Stimulated activated memory B cell treated with anti-CD40 and anti-IgM and Interleukin-4, amounts not matched to agents 10 μg/mL and 1 μg/mL and 100 μg/mL, for 72 hours (primary cell): Measurements from ENCODE around the gene PDE2A.

Source experiments
- ATAC-seq: fragments of 150-1000 bp; cut with Tn5 transposase; 2 replicates; pipeline ENCODE4 v1.10.0; 2021
- H3K27ac Mint-ChIP-seq: one replicate; pipeline ENCODE4 v1.8.0; 2022; ENCODE audit warnings: mild to moderate bottlenecking, mixed read lengths
- H3K27me3 Mint-ChIP-seq: one replicate; pipeline ENCODE4 v1.8.0; 2022; ENCODE audit warnings: mixed read lengths
- H3K36me3 Mint-ChIP-seq: one replicate; pipeline ENCODE4 v1.8.0; 2022; ENCODE audit warnings: mixed read lengths
- H3K4me1 Mint-ChIP-seq: one replicate; pipeline ENCODE4 v1.8.0; 2022; ENCODE audit warnings: mixed read lengths
- H3K4me3 Mint-ChIP-seq: one replicate; pipeline ENCODE4 v1.8.0; 2022; ENCODE audit warnings: mild to moderate bottlenecking, moderate library complexity, mixed read lengths
- H3K9me3 Mint-ChIP-seq: one replicate; pipeline ENCODE4 v1.8.0; 2022; ENCODE audit warnings: mixed read lengths

Gene PDE2A

DNA sequence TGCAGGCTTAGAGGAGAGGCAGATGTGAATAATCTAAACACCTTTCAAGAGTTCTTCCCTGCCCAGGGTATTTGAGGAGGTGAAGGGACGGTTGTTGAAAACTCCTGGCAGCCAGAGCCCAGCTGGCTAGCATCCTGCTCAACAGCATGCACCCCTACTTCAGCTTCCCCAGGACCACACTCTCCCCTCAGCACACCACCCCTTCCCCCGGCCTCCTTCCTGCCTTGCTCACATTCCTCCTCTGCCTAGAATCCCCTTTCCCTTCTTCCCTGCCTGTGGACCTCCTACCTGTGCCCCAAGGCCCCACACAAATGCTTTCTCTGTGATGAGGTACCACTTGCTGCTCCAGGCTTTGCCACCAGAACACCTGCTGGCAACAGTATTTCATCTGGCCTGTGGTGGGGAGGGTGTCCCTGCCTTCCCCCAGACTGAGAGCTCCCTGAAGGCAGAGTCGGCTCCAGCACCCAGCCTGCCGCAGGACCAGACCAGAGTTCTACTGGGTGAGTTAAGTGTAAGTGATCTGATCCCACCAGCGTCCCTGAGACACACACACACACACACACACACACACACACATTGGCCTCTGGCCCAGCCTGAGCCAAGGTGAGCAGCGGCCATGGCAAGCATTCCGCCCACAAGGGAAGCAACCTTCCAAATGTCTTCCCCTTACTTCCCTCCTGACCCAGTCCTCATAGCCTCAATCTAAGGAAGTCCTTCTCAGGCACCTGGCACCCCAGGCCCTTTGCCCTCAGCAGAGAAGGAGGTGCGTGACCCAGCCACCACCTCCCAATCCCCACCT lies 79.5 kb downstream of the PDE2A start:
- ATAC-seq = no peak
- H3K4me3 Mint-ChIP-seq = no peak overlapping the region
- H3K9me3 Mint-ChIP-seq = no peaks in the 10 kb centered on the region
- no peak overlapping the region for H3K27ac Mint-ChIP-seq
- peaks cover 34% of the 10 kb centered on the region for H3K4me1 Mint-ChIP-seq
- peaks cover 36% of the 10 kb centered on the region for H3K27me3 Mint-ChIP-seq
- H3K36me3 Mint-ChIP-seq = no peaks in the 10 kb centered on the region

- H3K4me1 Mint-ChIP-seq = peaks cover 36% of the 10 kb centered on the region
- H3K27me3 Mint-ChIP-seq = peaks cover 40% of the 10 kb centered on the region
- no peaks in the 10 kb centered on the region for H3K36me3 Mint-ChIP-seq
- H3K9me3 Mint-ChIP-seq = no peaks in the 10 kb centered on the region
- no peak overlapping the region for H3K4me3 Mint-ChIP-seq
- ATAC-seq = no peak
- peak overlapping the region; percentile 82 for H3K27ac Mint-ChIP-seq
Measured at GRCh38 chr11:72592698-72593495, 81.3 kb downstream of the PDE2A start.

DNA sequence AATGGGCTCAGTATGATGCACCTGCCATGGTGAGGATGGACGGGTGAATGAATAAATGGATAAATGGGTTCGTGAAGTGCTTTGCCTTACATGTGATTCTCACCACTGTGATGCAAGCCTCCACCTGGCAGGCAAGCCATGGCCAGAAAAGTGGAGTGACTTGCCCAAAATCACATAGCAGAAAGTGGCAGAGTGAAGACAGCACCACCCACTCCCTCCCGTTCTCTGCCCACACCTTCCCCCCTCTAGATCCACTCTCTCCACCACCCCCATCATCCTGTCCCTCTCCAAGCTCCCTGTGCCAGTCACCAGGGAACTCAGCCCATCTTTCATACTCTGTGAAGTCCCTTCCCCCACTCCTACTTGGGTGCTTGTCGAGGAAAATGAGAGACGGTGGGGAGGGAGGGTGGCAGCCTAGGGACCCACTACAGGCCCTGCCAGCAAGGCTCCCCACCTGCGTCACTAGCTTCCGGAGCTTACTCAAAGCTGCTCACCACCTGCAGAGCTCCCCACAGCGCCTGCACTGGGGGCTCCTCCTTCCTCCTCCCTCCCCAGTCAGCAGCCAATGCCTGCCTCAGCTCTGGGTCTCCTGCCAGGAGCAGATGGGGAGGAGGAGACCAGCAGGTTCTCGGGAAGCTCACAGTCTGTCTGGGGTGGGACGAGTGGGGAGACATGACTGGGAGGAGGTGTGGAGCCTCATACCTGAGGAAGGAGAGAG lies 82.3 kb downstream of the PDE2A start:
- H3K9me3 Mint-ChIP-seq = no peaks in the 10 kb centered on the region
- H3K36me3 Mint-ChIP-seq = no peaks in the 10 kb centered on the region
- peak overlapping the region; percentile 82 for H3K27ac Mint-ChIP-seq
- peaks cover 40% of the 10 kb centered on the region for H3K27me3 Mint-ChIP-seq
- peaks cover 36% of the 10 kb centered on the region for H3K4me1 Mint-ChIP-seq
- ATAC-seq = peak; percentile 85
- H3K4me3 Mint-ChIP-seq = peak overlapping the region; percentile 42

- Mint-ChIP-seq H3K9me3 (no peaks in the 10 kb centered on the region), H3K27ac (peak overlapping the region; percentile 82), H3K27me3 (peaks cover 40% of the 10 kb centered on the region), H3K4me1 (peaks cover 36% of the 10 kb centered on the region), H3K36me3 (no peaks in the 10 kb centered on the region), H3K4me3 (peak overlapping the region; percentile 32)
- no peak for ATAC-seq
Measured at GRCh38 chr11:72591023-72591422, 83.2 kb downstream of the PDE2A start.

DNA sequence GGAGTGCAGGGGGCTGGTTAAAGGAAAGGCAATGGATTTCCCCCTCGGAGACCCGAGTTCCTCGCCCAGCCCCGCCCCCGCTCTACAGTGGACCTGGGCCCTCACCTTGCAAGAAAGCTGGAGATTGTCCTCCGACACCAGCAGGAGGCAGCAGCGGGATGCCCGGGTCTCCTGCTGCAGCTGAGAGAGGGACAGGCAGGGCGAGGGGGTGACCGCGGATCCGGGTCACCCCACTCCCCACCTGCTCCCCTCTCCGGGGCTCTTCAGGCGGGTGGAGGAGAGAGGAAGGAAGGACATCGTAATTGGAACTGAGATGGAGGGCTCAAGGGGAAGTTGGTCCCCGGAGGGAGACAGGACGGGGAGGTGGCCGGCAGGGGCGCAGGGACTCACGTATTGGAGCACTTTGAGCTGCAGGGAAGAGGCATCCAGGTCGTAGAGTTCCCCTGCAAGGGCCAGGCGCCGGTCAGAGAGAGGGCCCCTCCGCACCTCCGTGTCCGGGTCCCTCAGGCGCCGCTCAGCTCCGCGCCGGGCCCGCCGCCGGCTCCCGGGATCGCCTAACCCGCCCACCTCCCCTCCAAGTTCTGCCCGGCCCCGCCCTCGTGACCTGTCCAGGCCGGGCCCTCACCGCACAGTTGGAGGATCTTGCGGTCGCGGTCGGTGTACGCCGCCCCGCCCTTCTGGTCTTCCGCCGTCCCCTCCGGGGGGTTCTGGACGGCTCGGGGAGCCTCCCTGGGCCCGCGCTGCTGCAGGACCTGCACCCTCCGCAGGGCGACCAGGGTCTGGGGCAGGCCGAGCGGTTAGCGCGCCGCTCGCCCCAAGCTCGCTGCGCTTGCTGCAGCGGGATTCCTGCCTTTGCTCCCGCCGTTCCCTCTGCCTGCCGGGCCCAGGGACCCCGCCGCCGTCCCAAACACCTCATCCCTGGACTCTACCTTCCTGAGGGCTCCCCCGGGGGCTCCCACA lies 84.1 kb downstream of the PDE2A start:
- Mint-ChIP-seq H3K4me3 (peak overlapping the region; percentile 85), H3K9me3 (no peaks in the 10 kb centered on the region), H3K27me3 (peaks cover 40% of the 10 kb centered on the region), H3K27ac (peak overlapping the region; percentile 18), H3K36me3 (no peaks in the 10 kb centered on the region), H3K4me1 (peaks cover 46% of the 10 kb centered on the region)
- ATAC-seq = peak; percentile 48

DNA sequence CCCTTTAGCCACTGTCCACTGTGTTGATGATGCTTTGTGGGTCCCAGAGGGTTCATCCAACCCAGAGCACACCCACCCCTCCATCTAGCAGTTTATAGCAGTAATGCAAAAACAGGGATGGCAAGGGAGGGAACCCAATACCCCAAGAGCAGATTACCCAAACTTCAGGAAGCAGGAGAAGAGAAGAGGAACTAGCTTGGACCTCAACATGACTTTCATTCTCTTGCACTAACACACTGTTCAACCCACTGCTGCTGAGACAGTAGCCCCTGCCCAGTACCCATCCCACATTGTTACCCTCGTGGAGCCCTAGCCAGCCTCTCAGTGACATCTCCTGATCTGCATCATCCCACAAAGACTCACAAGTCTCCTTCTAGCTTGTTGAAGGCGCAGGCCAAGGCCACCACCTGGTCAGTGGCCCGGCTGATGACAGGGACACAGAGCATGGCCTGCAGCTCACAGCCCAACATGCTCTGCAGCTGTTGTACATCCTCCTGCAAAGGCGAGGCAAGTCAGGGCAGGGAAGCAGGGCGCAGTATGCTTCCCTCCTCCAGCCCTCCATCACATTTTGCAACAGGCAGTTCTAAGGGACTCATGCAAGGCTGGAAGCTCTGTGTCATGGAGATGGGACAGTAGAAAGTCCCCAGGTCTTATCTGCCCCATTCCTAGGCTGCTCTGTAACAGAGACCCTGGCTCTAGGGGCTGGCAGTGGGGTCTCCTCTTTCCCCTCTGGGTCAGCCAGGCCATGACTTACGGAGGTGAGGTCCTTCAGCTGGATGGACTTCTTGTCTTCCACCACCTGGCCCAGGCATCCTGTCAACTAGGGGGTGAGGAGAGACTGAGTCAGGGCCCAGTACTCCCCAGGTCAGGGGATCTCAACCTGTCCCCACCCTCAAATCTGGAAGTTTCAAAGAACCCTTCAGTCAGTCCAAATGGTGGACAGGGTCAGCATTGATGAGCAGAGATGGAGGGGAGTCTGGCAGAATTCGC lies 85.5 kb downstream of the PDE2A start:
- H3K4me1 Mint-ChIP-seq = peaks cover 53% of the 10 kb centered on the region
- H3K36me3 Mint-ChIP-seq = no peaks in the 10 kb centered on the region
- H3K27me3 Mint-ChIP-seq = peaks cover 43% of the 10 kb centered on the region
- ATAC-seq = no peak
- H3K4me3 Mint-ChIP-seq = no peak overlapping the region
- no peaks in the 10 kb centered on the region for H3K9me3 Mint-ChIP-seq
- no peak overlapping the region for H3K27ac Mint-ChIP-seq

DNA sequence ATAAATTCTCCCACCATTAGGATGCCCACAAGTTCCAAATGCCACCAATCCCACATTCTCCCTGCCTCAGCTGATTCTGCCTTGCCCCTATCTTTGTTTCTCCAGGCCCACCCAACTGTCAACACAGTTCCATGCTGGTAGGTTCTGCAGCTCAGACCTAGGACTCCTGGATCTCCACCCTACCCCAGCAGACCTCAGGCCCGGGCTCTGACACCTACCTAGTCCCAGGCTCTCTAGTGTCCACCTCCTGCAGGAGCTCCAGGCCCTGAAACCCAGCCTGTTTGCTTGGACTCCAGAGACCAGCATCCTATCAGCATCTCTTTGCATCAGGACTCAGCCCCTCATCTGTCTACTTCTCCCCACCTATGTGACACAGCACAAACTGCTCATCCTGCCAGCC lies 86.5 kb downstream of the PDE2A start:
- H3K36me3 Mint-ChIP-seq = no peaks in the 10 kb centered on the region
- H3K4me3 Mint-ChIP-seq = no peak overlapping the region

GRCh38 chr11:72586321-72587090 lies 87.7 kb downstream of the PDE2A start:
- peaks cover 34% of the 10 kb centered on the region for H3K4me1 Mint-ChIP-seq
- peaks cover 36% of the 10 kb centered on the region for H3K27me3 Mint-ChIP-seq
- H3K9me3 Mint-ChIP-seq = no peaks in the 10 kb centered on the region
- H3K4me3 Mint-ChIP-seq = no peak overlapping the region
- ATAC-seq = no peak
- no peaks in the 10 kb centered on the region for H3K36me3 Mint-ChIP-seq
- no peak overlapping the region for H3K27ac Mint-ChIP-seq

More for the DNA sequence above, 86.5 kb downstream of the PDE2A start:
- no peaks in the 10 kb centered on the region for H3K9me3 Mint-ChIP-seq
- peaks cover 48% of the 10 kb centered on the region for H3K27me3 Mint-ChIP-seq
- H3K4me1 Mint-ChIP-seq = peaks cover 46% of the 10 kb centered on the region
- H3K27ac Mint-ChIP-seq = no peak overlapping the region
- ATAC-seq = no peak

DNA sequence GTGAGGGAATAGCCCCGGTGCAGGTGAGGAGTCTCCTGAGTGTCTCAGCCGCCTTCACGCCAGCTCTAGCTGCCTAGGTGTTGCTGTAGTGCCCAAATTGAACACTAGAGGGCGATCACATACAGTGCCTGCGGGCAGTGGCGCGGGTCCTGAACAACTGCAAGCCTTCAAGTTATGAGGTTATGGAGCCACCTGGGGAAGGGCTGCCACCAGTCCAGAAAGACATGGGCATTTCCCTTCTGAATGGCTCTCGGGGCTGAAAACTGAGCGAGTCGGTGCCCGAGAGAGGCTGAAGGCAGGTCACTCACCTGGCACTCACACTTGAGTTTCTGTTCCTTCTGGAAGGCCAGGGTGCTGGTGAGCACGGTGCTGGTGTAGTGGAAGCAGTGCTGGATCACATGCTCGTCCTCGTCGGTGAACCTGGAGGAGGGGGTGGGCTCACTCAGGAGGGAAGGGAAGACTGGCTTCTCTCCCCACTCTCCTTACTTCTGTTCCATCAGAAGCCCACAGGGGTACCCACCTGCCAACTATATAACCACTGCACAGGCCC lies 88.4 kb downstream of the PDE2A start:
- peaks cover 30% of the 10 kb centered on the region for H3K27me3 Mint-ChIP-seq
- peak overlapping the region; percentile 11 for H3K4me3 Mint-ChIP-seq
- peaks cover 33% of the 10 kb centered on the region for H3K4me1 Mint-ChIP-seq
- no peaks in the 10 kb centered on the region for H3K9me3 Mint-ChIP-seq
- peak; percentile 74 for ATAC-seq
- H3K36me3 Mint-ChIP-seq = no peaks in the 10 kb centered on the region
- H3K27ac Mint-ChIP-seq = no peak overlapping the region

GRCh38 chr11:72584939-72585597 lies 89.2 kb downstream of the PDE2A start:
- Mint-ChIP-seq H3K27ac (peak overlapping the region; percentile 55), H3K9me3 (no peaks in the 10 kb centered on the region), H3K27me3 (peaks cover 24% of the 10 kb centered on the region), H3K36me3 (no peaks in the 10 kb centered on the region), H3K4me1 (peaks cover 33% of the 10 kb centered on the region), H3K4me3 (peak overlapping the region; percentile 83)
- ATAC-seq = no peak

- no peaks in the 10 kb centered on the region for H3K36me3 Mint-ChIP-seq
- ATAC-seq = peak; percentile 45
- H3K4me1 Mint-ChIP-seq = peaks cover 32% of the 10 kb centered on the region
- H3K27ac Mint-ChIP-seq = peak overlapping the region; percentile 55
- H3K27me3 Mint-ChIP-seq = peaks cover 17% of the 10 kb centered on the region
- no peaks in the 10 kb centered on the region for H3K9me3 Mint-ChIP-seq
- peak overlapping the region; percentile 83 for H3K4me3 Mint-ChIP-seq
Measured at GRCh38 chr11:72584293-72584938, 89.8 kb downstream of the PDE2A start.
